T-helper 1 cell treated with Interleukin-12 subunit alpha and Interleukin-12 subunit beta and Interleukin-4 antibody, amounts not matched to agents 30 ng/mL and 1 ng/mL, for 36 hours (primary cell): ENCODE measurements around the gene OR1K1. TPM values are rescaled to one million over a fixed set of nuclear protein-coding genes. Genes with fewer than 3 reads are reported as not detected.
"Not testable (repeated sequence)": the region's sequence is repeated elsewhere in the genome, so short reads cannot be mapped to it uniquely, and the experiment has no call there.

ENCODE experiments used
- intact Hi-C: fragments of 100-400 bp; cut with micrococcal nuclease; formaldehyde crosslinking; loops from one replicate; pipeline ENCODE4 v1.15.1; 2024
- total RNA-seq: library from RNA; stranded (reverse); gene quantifications from 2 replicates; pipeline ENCODE4 v1.2.3, GENCODE V29; 2022

OR1K1 gene
- total RNA-seq, 1 donor from 2014 or later: not detected

DNA sequence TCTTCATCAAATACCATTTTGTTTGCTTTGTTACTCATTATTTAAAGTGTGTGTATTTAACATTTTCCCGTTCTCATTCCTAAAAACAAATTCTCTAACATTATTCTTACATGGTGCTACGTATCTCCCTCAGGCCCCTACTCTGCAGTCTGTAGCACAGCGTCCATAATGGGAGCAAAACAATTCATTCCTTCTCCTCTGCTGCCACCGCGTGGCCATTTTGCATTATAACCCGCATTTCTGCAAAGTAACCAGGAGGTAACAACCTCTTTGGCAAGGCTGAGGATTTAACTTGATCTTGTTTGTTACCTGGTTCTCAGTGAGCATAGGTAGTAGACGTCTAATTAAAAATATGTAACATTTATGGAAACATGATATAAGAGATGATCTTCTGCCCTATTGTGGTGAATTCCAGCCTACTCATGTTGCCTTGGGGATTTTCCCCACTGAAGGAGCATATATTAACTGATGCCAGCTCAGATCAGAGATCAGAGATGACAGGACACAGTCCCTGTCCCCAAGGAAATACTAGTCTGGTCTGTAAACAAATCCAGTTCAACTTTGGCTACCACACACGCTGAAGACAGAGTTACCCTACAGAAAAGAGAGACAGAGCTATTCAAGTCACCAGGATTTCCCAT lies 10.5 kb downstream of the OR1K1 start:
- intact Hi-C loops: loop anchor here (1.0 to 10.0 kb wide), 12 partner anchors 312 to 715 kb away; partner anchors contain the start of genes MORN5, MRRF, NDUFA8 and RBM18

DNA sequence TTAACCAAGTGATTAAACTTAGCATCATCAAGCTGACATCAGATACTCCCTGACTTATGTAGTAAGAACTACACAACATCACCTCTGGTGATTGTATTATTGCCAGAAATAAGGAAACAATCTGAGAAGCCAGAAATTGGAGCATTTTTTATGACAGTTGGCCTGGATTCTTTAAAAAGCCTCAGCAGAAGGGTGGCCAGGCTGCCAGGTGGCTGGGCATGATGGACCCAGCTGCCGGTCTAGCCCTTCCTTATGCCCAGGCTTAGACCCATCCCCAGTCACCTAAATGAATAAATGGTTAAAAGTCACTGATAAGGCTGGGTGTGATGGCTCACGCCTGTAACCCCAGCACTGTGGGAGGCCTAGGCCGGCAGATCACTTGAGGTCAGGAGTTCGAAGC lies 12.8 kb downstream of the OR1K1 start:
- intact Hi-C loops: loop anchor here (5.0 to 10.0 kb wide), 2 partner anchors 412 to 550 kb away; partner anchors contain the start of genes MRRF and RBM18

DNA sequence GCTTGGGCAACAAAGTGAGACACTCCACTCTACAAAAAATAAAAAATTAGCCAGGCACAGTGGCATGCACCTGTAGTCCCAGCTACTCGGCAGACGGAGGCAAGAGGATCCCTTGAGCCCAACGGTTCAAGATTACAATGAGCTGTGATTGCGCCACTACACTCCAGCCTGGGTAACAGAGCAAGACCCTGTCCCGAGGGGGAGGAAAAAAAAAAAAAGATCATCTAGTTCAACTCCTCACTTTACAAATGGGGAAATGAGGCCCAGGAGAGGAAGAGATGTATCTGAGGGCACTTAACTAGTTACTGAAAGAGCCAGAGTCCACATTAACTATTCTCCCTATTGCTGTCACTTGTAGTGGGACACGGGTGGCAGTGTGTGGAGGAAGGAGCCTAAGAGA lies 14.6 kb downstream of the OR1K1 start:
- intact Hi-C loops: loop anchor here (5.0 to 10.0 kb wide), 2 partner anchors 410 to 552 kb away; partner anchors contain the start of genes MRRF and RBM18

DNA sequence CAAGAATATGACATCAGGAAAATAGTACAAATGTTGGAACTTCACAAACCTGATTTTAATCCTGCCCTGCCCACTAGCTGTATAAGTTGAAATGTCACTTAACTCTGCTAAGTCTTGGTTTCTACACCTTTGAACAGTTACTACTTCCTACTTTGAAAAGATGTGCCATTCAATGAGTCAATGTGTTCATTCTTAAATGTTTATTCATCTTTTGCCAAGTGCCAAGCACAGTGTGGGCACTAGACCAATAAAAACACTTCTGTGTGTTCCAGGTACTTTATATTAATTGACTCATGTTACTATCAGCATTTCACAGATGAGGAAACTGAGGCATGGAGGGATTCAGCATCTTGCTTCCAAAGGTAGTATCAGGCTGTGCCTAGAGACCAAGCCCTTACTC lies 15.6 kb downstream of the OR1K1 start:
- intact Hi-C loops: loop anchor here (10.0 kb wide), 1 partner anchor 409 kb away; no protein-coding TSS in a partner anchor

DNA sequence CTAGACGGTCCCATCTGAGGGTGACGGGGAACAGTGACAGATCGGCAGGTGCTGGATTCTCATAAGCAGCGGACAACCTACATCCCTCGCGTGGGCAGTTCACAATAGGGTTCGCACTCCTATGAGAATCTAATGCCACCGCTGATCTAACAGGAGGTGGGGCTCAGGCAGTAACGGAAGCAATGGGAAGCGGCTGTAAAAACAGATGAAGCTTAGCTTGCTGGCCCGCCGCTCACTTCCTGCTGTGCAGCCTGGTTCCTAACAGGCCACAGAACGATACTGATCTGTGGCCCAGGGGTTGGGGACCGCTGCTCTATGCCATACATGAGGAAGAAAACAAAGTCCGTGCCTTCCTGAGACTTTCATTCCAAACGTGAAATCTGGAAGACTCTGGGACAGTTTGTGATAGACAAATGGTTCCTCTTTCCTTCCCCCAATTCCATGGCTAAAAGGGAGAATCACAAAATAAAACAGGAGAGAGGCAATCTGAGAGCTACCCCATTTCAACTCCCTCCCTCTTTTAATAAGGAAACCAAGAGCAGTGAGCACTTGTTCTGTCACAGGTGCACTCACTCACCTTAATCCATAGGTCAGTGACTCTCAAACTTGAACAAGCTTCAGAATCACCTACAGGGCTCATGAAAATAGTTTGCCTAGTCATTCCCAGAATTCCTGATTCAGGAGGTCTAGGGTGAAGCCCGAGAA lies 16.4 kb downstream of the OR1K1 start:
- intact Hi-C loops: loop anchor here (1.0 to 10.0 kb wide), 2 partner anchors 12 to 408 kb away; partner anchors contain the start of gene PDCL

DNA sequence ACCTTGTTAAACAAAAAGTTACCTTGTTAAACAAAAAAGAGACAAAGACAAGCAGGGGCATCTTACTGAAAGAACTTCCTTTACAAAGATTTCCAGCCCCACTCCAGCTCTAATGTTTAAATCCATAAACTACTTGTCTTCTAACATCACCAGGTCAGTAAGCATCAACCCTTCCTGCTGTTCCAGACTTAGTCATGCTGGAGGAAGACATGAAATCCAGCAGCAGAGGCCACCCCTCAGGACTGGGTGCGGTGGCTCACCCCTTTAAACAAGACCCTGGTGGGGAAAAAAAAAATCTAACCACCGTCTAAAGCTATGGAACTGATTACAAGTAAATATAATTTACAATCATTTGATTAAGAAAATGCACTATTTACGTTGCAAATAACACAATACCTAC lies 19.4 kb downstream of the OR1K1 start:
- intact Hi-C loops: loop anchor here (10.0 kb wide), 1 partner anchor 405 kb away; no protein-coding TSS in a partner anchor

DNA sequence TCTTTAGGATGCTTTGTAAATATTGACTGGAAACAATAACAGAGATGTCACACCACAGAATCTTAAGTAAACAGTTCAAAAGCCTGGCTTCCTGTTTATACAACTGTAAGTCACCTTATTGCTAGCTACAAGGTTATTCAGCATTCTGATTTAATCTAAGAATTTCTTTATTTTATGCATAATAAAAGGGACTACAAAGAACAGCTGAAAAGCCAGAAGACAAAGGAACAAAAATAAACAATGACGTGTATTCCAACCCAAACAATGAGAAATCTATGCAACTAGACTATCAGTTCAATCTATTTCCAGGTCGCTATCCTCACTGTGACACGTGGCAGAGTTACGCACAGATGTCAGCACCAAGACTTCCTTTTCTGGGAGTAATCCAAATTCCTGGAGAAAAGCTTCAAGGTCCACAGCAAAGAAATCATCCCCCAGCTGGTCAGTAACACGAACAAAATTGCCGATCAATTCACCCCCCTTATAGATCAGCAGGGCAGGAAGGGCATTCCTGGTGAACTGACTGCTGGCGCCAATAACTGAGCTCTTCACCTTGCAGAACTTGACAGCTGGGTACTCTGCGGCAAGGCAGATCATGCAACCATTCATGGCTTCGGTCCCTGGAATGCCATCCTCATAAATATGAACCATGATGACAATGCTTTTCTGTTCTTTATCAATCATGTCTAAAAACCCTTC lies 20.0 kb downstream of the OR1K1 start:
- intact Hi-C loops: loop anchor here (10.0 kb wide), 3 partner anchors 405 to 1465 kb away; partner anchors contain the start of gene DENND1A

DNA sequence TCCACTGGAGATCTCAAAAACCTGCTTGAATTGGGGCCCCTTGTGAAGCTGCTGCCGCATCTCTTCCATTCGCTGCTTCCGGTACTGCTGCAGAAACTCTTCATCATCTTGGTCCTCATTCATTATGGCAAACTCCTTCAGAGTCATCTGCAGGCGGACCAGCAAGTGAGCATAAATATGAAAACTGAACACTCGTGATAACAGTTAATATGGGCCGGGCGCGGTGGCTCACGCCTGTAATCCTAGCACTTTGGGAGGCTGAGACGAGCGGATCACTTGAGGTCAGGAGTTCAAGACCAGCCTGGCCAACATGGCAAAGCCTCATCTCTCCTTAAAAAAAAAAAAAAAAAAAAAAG lies 20.5 kb downstream of the OR1K1 start:
- intact Hi-C loops: loop anchor here (10.0 kb wide), 2 partner anchors 1114 to 1466 kb away; partner anchors contain the start of gene DENND1A

DNA sequence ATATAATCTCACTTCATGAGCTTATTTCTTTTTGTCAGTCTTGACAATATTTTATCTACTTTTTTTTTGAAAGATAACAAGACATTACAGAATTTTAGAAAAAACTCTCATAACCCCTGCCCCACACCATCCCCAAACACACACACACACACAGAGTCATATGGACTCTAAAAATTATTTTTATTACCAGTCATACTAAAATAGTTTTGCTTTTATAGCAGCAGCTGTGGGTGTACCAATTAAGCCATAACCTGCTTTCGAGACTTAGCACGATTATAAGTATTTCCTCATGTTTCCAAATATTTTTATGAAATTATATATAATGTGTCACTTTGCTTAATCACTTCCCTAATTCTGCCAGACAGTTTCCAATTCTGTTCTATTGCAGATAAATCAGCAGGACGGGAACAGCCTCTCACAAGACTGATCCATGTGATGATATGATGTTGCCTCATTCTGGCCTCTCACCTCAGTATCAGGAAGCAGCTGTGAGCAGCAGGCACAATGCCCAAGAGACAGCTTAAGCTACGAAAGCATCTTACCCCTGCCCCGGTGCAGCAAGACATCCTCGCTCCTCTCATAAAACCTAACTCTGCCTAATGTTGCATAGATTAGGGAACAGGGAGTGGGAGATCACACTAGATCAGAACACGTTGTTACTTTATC lies 21.5 kb downstream of the OR1K1 start:
- intact Hi-C loops: loop anchor here (10.0 kb wide), 2 partner anchors 1113 to 1467 kb away; partner anchors contain the start of gene DENND1A

DNA sequence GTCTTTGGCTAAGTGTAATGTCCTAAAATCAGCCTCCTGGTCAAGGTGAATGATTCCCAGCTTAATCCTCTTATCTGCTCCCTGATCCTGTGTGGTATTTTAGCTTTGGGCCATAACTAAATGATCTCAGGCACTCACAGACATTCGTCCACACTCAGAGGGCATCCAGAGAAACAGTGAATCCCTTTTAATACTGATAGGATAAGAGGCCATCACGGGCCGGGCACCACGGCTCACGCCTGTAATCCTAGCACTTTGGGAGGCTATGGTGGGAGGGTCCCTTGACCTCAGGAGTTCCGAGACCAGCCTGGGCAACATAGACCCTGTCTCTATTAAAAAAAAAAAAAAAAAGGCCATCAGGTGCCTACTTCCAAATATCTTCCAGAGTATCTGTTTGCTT lies 22.1 kb downstream of the OR1K1 start:
- intact Hi-C loops: loop anchor here (10.0 kb wide), 2 partner anchors 1113 to 1467 kb away; partner anchors contain the start of gene DENND1A

DNA sequence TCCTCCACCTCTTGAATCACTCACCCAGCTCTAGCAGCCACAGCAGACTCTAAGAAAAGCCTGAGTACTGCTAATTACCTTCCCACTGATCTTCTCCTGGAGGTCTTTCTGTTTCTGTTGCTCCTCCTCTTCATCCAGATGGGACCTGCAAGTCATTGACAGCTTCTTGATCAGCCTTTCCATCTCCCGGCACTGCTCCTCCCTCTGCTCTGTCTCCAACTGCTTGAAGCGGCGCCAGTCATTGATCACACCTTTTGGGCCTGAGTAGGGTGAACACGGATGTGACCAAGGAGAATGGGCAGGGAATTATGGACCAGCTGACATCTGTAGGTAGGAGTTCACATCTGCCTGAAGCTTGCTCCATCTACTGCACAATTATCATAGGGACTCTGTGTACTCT lies 23.0 kb downstream of the OR1K1 start:
- intact Hi-C loops: loop anchor here (10.0 kb wide), 2 partner anchors 1112 to 1468 kb away; partner anchors contain the start of gene DENND1A

DNA sequence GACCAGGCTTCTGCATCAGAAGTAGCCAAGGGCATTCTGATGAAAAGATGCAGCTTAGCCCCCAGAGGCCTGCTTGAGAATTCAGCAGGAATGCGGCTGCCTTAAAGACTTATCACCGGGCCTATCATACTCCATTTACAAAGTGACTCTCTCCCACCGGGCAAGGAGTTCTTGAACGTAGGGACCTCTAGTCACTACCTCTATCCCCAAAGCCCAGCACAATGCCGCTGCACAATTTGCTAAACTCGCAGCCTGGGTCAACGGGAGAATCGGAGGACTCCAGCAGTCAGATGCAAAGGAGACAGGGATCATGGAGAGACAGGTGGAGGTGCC lies 27.8 kb downstream of the OR1K1 start:
- intact Hi-C loops: loop anchor here (1.0 to 10.0 kb wide), 13 partner anchors 11 to 1590 kb away; partner anchors contain the start of genes DENND1A, MORN5, MRRF and NDUFA8

DNA sequence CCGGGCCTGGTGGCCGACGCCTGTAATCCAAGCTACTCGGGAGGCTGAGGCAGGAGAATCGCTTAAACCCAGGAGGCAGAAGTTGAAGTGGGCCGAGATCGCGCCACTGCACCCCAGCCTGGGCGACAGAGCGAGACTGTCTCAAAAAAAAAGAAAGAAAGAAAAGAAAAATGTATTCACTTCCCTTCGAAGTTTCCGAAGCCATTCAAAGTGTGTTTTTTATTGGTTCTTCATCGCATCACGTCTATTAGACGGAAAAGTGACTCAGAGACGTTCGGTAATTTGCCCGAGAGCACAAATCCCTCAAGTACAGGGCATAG lies 29.0 kb downstream of the OR1K1 start:
- intact Hi-C loops: loop anchor here (1.0 to 10.0 kb wide), 13 partner anchors 13 to 1588 kb away; partner anchors contain the start of genes DENND1A, MORN5, MRRF and NDUFA8

DNA sequence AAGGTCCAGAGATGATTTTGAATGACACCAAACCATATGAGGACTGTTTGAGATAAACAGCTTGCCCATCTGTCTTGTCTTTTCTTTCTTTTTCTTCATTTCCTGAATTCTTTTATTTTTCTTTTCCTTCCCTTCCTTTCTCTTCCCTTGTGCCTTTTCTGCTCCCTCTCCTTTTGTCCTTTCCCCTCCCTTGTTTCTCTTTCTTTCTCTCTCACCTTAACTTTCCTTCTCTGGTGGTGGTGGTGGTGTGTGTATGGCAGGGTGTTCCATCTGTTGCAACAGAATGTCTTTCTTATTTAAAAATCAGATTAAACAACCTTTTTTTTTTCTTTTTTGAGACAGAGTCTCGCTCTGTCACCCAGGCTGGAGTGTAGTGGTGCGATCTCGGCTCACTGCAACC lies 32.3 kb downstream of the OR1K1 start:
- intact Hi-C loops: no loop called here

DNA sequence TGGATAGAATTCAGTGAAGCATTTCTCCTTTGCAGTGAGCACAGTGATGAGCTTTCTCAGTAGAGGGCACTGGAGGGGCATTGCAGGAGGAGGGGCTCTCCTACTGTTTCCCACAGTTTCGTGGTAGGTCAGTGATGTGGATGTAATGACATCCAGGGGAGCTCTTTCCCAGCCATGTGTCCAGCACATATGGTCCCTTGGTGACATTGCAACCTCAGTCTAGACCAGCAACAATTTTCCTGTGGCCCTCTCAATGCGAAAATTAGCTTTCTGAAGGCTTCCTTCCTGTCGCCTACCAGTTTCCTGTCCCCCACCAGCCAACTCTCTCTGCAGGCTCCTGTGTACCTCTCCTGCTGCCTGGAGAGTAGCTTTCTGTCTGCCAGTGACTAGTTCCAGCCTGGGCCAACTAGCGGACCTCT lies 35.4 kb downstream of the OR1K1 start:
- intact Hi-C loops: no loop called here

DNA sequence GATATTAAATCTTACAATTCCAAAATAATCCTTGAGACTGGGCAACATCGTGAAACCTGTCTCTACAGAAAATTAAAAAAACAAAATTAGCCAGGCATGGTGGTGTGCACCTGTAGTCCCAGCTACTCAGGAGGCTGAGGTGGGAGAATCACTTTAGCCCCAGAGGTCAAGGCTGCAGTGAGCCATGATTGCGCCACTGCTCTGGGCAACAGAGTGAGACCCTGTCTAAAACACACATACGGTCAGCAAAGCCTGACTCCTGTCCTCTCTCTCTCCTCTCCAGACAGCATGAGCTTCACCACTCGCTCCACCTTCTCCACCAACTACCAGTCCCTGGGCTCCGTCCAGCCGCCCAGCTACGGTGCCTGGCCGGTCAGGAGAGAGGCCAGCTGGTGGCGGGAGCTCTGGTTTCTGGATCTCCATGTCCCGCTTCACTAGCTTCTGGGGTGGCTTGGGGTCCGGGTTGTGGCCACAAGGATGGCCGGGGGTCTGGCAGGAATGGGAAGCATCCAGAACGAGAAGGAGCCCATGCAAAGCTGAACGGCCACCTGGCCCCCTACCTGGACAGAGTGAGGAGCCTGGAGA lies 37.4 kb downstream of the OR1K1 start:
- intact Hi-C loops: no loop called here

DNA sequence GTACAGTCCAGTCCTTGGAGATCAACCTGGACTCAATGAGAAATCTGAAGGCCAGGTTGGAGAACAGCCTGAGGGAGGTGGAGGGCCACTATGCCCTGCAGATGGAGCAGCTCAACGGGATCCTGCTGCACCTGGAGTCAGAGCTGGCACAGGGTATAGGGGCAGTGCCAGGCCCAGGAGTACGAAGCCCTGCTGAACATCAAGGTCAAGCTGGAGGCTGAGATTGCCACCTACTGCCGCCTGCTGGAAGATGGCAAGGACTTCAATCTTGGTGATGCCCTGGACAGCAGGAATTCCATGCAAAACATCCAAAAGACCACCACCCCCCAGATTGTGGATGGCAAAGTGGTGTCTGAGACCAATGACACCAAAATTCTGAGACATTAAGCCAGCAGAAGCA lies 38.5 kb downstream of the OR1K1 start:
- intact Hi-C loops: not testable (repeated sequence)

DNA sequence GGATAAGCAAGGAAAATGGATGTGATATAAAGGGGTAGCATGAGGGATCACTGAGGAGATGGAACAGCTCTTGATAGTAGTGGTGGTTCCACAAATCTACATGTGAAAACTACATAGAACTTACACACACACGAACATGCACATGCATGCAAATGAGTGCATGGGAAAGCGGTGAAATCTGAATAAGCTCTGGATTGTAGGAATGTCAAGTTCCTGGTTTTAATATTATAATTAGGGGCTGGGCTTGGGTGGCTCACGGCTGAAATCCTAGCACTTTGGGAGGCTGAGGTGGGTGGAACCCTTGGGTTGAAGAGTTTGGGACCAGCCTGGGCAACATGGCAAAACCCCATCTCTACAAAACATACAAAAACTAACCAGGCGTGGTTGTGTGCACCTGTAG lies 41.6 kb downstream of the OR1K1 start:
- intact Hi-C loops: no loop called here

DNA sequence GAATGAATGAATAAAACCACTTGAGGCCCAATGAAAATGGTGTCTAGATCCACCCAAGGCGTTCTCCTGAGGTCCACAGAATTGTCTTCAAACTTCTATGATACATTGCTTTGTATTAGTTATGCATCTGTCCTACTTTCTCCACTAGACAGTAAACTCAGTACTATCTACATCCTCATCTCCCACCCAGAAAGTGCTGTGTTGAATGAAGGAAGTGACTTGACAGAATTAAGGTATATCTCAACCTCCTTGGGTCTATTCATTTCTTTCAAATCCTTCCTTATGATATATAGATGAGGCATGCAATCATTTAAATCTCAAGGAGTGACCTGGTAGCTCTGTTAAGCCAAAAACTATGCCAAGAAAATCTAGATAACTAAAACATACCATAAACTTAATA lies 44.2 kb downstream of the OR1K1 start:
- intact Hi-C loops: no loop called here

DNA sequence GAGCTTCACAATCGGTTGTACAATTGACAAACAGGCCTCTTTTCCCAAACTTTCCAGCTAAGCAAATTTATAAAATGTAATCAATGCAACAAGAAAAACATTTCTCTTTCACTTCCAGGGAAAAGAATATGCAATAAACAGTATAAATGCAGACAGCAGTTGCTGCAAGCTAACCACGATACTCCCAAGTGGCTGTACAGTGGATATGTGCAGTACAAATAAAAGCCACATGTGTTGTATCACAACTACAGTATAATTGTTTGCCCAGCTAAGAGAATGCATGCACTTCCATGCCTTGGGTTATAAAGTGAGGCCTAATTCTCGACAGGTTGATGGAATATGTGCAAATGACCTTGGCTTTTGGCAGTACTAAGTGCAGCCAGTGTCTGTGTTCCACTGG lies 45.2 kb downstream of the OR1K1 start:
- intact Hi-C loops: no loop called here
